Subcutaneous adipose tissue (tissue), 4 donors: ENCODE measurements around the gene KRTAP5-7. TPM values are rescaled to one million over a fixed set of nuclear protein-coding genes. Genes with fewer than 3 reads are reported as not detected.
"Not testable (repeated sequence)": the region's sequence is repeated elsewhere in the genome, so short reads cannot be mapped to it uniquely, and the experiment has no call there.

Experiments
- CTCF ChIP-seq: fragments of 450-650 bp; IDR thresholded peaks from one replicate; pipeline ENCODE4 v1.5.1; 2016; ENCODE audit warnings: low read depth, mild to moderate bottlenecking, control low read depth, antibody characterized with exemption, moderate library complexity
- total RNA-seq, 4 donors: library from RNA; depleted of rRNA; stranded (reverse); fragments of >200 nt; gene quantifications; one replicate each; pipeline ENCODE4 v1.1.0, GENCODE V29; 2016

The KRTAP5-7 gene
- under 1 TPM in 2 of 4 donors, not detected in 2; 0.49 to 0.57 TPM for total RNA-seq

GRCh38 chr11:71526796-71527575 is at the start of gene KRTAP5-7:
Gene KRTAP5-7, plus strand, starts transcription at chr11:71527267. Its CDS starts 34 bp downstream, at chr11:71527301.
- not testable (repeated sequence) for TF ChIP-seq CTCF

GRCh38 chr11:71477641-71478527 is 49.2 kb upstream of the KRTAP5-7 start:
- no peak for TF ChIP-seq CTCF

- TF ChIP-seq CTCF: no peak
These were observed 48.6 kb upstream of the KRTAP5-7 start for GRCh38 chr11:71478528-71478840.

- TF ChIP-seq CTCF: no peak
These were observed 45.7 kb upstream of the KRTAP5-7 start for GRCh38 chr11:71481101-71481960.

- TF ChIP-seq CTCF: no peak
These were observed 44.9 kb upstream of the KRTAP5-7 start for GRCh38 chr11:71482216-71482615.

- no peak for TF ChIP-seq CTCF
These were observed 44.2 kb upstream of the KRTAP5-7 start for GRCh38 chr11:71482746-71483364.
